ENCODE data around the gene ZNF839.

GRCh38 chr14:102345232-102345631, 25.7 kb downstream of the ZNF839 start:
- no peak for TF ChIP-seq CTCF (IDR thresholded peaks at IDR 0.05)
- no peak for TF ChIP-seq POLR2A (IDR thresholded peaks at IDR 0.05)
- TF ChIP-seq EP300 (IDR thresholded peaks at IDR 0.05), result no peak

Measured in tibial nerve (tissue), 4 donors.